NCI-H510A (cell line): ENCODE data around the gene CDCA3.

Experiments used
- DNase-seq: peaks from one replicate; lab custom pipeline; 2025; lab: John Stamatoyannopoulos, UW

Gene CDCA3

DNA sequence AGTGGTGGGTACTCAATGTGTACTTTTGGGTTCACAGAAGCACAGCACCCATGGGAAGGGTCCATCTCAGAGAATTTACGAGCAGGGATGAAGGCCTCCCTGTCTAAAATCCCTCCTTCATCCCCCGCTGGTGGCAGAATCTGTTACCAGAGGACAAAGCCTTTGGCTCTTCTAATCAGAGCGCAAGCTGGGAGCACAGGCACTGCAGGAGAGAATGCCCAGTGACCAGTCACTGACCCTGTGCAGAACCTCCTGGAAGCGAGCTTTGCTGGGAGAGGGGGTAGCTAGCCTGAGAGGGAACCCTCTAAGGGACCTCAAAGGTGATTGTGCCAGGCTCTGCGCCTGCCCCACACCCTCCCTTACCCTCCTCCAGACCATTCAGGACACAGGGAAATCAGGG is 30.9 kb downstream of the CDCA3 start:
- no peak for DNase-seq

DNA sequence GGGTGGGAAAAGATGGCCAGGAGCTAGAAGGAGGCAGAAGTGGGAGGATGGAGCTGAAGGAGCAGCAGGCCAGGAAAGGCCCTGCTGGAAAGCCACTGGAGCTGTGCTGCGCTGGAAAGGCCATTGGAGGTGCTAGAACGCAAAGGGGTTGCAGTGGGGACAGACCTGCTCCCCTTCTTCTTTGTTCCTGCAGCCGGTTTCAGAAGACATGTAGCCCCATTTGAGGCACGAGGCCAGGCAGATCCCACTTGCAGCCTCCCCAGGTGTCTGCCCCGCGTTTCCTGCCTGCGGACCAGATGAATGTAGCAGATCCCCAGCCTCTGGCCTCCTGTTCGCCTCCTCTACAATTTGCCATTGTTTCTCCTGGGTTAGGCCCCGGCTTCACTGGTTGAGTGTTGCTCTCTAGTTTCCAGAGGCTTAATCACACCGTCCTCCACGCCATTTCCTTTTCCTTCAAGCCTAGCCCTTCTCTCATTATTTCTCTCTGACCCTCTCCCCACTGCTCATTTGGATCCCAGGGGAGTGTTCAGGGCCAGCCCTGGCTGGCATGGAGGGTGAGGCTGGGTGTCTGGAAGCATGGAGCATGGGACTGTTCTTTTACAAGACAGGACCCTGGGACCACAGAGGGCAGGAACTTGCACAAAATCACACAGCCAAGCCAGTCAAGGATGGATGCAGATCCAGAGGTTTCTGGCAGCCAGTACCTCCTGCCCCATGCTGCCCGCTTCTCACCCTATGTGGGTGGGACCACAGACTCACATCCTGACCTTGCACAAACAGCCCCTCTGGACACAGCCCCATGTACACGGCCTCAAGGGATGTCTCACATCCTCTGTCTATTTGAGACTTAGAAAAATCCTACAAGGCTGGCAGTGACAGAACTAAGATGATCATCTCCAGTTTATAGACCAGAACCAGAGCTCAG is 31.7 kb downstream of the CDCA3 start:
- DNase-seq = no peak

DNA sequence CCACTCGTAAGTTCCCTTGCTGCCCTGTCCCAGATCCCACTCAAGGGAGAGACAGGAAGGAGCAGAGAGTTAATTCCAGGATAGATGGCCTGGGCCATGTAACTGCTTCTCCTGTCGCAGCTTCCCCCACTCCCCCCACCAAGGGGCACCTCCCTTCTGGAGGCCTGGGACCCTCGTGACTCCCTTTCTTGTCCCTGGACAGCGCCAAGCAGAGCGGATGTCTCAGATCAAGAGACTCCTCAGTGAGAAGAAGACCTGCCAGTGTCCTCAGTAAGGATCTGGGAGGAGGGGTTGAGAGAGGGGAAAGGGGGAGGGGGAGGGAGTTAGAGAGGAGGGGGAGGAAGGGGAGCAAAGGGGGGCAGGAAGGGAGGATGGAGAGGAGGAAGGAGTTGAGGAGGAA is 32.4 kb downstream of the CDCA3 start:
- DNase-seq = no peak

DNA sequence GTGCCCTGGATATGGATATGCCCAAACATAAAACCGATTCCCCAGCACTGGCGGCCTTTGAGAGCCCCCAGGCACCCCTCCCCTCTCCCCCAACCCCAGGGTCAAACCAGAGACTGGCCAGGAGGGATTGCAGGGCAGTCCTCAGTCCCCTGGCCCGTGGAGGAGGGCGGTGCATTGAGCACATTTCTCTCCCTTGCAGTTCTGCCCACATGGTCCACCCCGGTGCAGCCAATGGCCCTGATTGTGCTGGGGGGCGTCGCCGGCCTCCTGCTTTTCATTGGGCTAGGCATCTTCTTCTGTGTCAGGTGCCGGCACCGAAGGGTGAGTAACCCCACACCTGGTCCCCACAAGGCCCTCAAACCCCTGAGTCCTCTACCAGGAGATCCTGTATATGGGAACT is 32.9 kb downstream of the CDCA3 start:
- DNase-seq = no peak

DNA sequence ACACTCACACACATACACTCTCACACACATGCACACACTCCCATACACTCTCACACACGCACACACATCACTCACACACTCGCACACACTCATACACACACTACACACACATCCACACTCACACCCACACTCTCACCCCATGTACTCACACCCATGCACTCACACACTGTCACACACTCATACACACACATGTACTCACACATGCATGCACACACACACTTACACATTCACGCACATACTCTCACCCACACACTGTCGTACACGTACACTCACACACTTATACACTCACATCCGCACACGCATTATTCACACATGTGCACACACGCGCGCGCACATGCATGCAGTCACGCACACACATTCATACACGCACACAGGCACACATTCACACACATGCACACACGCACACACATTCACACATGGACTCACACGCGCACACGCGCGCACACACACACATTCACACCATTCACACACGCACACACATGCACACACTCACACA is 33.4 kb downstream of the CDCA3 start:
- no peak for DNase-seq

DNA sequence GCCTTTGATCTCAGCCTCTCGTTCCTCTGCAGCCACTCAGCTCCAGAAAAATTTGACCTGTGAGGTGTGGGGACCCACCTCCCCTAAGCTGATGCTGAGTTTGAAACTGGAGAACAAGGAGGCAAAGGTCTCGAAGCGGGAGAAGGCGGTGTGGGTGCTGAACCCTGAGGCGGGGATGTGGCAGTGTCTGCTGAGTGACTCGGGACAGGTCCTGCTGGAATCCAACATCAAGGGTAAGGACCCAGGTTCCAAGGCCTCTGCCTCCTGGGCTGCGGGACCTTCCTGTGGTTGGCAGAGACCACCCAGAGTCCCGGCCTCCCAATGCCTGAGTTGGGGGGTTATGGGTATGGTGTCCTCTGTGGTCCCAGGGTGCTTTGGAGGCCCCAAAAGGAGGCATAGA is 34.0 kb downstream of the CDCA3 start:
- no peak for DNase-seq

DNA sequence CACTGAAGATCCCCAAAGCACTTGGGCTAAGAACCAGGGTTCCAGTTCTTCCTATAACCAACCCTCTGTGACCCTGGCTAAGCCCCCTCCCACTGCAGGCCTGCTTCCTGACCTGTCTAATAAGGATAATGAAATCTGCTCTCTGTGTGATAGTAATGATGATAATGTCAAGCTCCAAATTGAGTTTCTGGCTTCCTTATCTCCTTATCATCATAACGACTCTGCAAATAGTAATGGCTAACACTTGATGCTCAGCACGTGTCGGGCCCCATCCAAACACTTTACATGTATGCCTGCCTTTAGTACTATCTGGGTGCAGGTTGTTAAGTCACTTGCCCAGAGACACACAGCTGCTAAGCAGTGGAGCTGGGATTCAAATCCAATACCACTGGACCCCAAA is 34.5 kb downstream of the CDCA3 start:
- DNase-seq = no peak

DNA sequence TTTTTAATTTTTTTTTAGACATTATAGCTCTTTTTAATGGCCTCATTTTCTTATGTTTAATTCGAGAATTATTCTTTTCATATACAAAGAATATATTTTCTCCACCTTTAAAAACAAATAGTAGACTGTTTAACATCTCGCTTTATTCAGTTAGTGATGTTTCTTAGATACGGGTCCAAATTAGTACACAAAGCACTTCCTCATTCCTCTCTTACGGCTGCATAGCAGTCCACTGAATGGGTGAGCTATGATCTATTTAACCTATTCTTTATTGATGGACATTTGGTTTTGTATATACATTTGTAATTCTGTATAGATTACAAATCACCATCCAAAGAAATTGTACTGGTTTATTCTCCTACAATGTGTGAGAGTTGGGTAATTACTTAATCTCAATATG is 37.7 kb downstream of the CDCA3 start:
- no peak for DNase-seq

DNA sequence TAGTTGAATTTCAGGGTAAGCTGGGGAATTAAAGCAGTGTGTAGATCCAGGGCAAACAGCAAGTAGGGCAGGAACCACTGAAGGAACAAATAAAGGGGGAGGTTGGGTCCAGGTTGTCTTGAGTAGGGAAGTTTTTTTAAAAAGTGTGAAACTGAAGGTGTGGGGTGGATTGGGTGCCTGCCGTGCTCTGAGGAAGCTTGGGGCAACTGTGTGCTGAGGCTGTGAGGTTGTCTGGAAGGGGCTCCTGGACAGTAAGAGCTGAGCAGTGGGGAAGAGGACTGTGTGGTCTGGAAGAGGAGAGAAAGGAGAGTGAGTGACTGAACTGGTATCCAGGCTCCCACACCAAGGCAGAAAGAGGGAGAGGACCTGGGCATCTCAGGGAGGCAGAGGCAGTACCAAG is 40.3 kb downstream of the CDCA3 start:
- no peak for DNase-seq

DNA sequence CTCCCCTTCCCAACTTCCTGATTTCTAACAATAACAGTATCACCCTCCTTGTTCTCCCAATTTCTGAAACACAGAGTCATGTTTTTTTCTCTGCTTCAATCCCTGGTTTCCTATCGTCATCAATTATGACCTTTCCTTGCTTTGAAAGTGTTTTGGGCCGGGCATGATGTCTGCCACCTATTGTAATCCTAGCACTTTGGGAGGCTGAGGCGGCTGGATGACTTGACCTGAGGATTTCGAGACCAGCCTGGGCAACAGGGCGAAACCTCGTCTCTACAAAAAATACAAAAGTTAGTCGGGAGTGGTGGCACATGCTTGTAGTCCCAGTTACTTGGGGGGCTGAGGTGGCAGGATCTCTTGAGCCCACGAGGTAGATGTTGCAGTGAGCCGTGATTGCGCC is 42.0 kb downstream of the CDCA3 start:
- no peak for DNase-seq

DNA sequence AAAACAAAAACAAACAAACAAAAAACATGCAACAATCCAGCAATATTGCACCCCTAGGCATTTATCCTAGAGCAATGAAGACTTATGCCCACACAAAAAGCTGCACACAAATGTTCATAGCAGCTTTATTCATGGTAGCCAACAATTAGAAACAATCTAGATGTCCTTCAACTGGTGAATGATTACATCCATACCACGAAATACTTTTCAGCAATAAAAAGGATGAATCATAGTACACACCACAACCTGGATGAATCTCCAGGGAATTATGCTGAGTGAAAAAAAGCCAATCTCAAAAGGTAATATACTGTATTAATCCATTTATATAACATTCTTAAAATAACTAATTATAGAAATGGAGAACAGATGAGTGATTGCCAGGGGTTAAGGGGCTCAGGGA is 43.9 kb downstream of the CDCA3 start:
- DNase-seq = no peak

DNA sequence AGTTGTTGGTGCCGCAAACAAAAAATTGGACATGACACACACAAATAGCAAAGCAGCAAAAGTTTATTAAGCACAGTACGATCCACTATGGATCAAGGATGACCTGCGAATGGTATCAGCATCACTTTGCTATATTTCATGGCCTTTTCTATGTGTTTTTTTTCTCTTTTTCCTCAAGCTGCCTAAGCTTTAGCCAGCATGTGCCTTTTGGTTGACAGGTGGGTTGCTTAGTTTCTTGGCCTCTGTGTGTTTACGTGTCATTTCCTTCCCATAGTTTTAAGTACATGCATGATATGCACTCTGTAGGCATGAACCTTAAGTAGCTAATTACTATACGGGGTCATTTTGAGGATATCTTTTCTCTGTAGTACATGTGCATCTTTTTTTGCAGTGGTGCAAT is 51.9 kb downstream of the CDCA3 start:
- DNase-seq = no peak
